H1 (cell line): Measurements from ENCODE around the gene DAO. TPM values are rescaled to one million over a fixed set of nuclear protein-coding genes. Genes with fewer than 3 reads are reported as not detected.

Experiments
- CTCF ChIA-PET: fragments of 300-600 bp; sonication (Branson Sonifier 250); formaldehyde crosslinking; loops from one replicate; lab custom pipeline; 2021; ENCODE audit not compliant: partially characterized antibody; lab: Charles Lee
- POLR2A ChIA-PET: fragments of 300-600 bp; sonication (Branson Sonifier 250); formaldehyde crosslinking; loops from one replicate; lab custom pipeline; 2021; ENCODE audit warnings: inconsistent platforms; ENCODE audit not compliant: partially characterized antibody; lab: Charles Lee
- DNase-seq, 2 experiments: peaks; one replicate each; pipeline versions ENCODE4 v3.0.0 to v3.0.0-alpha.2; 2010 to 2022; ENCODE audit warnings: low spot score in 2 of 2, low read depth in 1 of 2, mixed read lengths in 1 of 2
- FAIRE-seq: peaks from 2 replicates; lab custom pipeline; 2011; peaks lifted over from hg19 to GRCh38; lab: Jason Lieb, UNC
- H2AFZ ChIP-seq: 2 replicates; pipeline ENCODE4 v1.8.1; 2012; ENCODE audit warnings: low read length, inconsistent platforms
- H2AK5ac ChIP-seq: 2 replicates; pipeline ENCODE4 v1.6.1; 2013; ENCODE audit warnings: low read depth, low read length
- H2BK120ac ChIP-seq: replicated peaks from 2 replicates; pipeline ENCODE3; 2013; ENCODE audit warnings: low read depth, low read length, inconsistent platforms
- H2BK12ac ChIP-seq: 2 replicates; pipeline ENCODE4 v1.6.1; 2013; ENCODE audit warnings: low read depth, low read length
- H2BK15ac ChIP-seq: 2 replicates; pipeline ENCODE4 v1.6.1; 2013; ENCODE audit warnings: low read length
- H2BK20ac ChIP-seq: 2 replicates; pipeline ENCODE4 v1.6.1; 2013; ENCODE audit warnings: low read length
- H2BK5ac ChIP-seq: 2 replicates; pipeline ENCODE4 v1.6.1; 2013; ENCODE audit warnings: low read depth, low read length
- H3K14ac ChIP-seq: 2 replicates; pipeline ENCODE4 v1.6.1; 2013; ENCODE audit warnings: inconsistent platforms; ENCODE audit not compliant: insufficient read length
- H3K18ac ChIP-seq: 2 replicates; pipeline ENCODE4 v1.6.1; 2013; ENCODE audit warnings: low read length; ENCODE audit errors: extremely low read depth
- H3K23ac ChIP-seq: 2 replicates; pipeline ENCODE4 v1.6.1; 2013; ENCODE audit warnings: inconsistent platforms; ENCODE audit not compliant: insufficient read length
- H3K23me2 ChIP-seq: 2 replicates; pipeline ENCODE4 v1.6.1; 2013; ENCODE audit warnings: low read depth, low read length
- H3K27ac ChIP-seq: 2 replicates; pipeline ENCODE4 v1.6.1; 2011; ENCODE audit warnings: low read depth, low read length, inconsistent platforms
- H3K27me3 ChIP-seq, 4 experiments: replicated peaks in 1 of 4; 1 replicate in 1 of 4; 2 replicates in 3 of 4; pipeline versions ENCODE4 v1.6.1 to v1.8.1; 2011 to 2013; ENCODE audit warnings: low read length in 3 of 4, mild to moderate bottlenecking in 3 of 4, inconsistent platforms in 2 of 4, mixed read lengths in 2 of 4, moderate library complexity in 1 of 4; ENCODE audit not compliant: control insufficient read depth in 3 of 4, insufficient read depth in 3 of 4; ENCODE audit errors: extremely low read depth in 1 of 4
- H3K36me3 ChIP-seq, 4 experiments: 2 replicates each; pipeline versions ENCODE4 v1.6.1 to v1.8.1; 2011 to 2013; ENCODE audit warnings: mild to moderate bottlenecking in 4 of 4, low read length in 3 of 4, moderate library complexity in 2 of 4, control low read depth in 1 of 4, inconsistent platforms in 1 of 4; ENCODE audit not compliant: insufficient read depth in 4 of 4, control insufficient read depth in 2 of 4
- H3K4ac ChIP-seq: replicated peaks from 2 replicates; pipeline ENCODE3; 2013; ENCODE audit warnings: low read length, low read depth, mixed read lengths, inconsistent platforms; ENCODE audit not compliant: insufficient read length
- H3K4me1 ChIP-seq, 4 experiments: replicated peaks in 1 of 4; 1 replicate in 1 of 4; 2 replicates in 3 of 4; pipeline versions ENCODE4 v1.6.1 to v1.8.1; 2011 to 2013; ENCODE audit warnings: low read length in 3 of 4, inconsistent platforms in 2 of 4, mixed read lengths in 1 of 4; ENCODE audit not compliant: insufficient read depth in 4 of 4, control insufficient read depth in 3 of 4
- H3K4me2 ChIP-seq, 2 experiments: 2 replicates each; pipeline versions ENCODE4 v1.6.1 to v1.8.1; 2011 to 2013; ENCODE audit warnings: low read depth in 2 of 2, low read length in 2 of 2, control low read depth in 1 of 2, inconsistent platforms in 1 of 2, mild to moderate bottlenecking in 1 of 2; ENCODE audit not compliant: insufficient read depth in 1 of 2
- H3K4me3 ChIP-seq, 4 experiments: fragments of 200-600, 300-600 bp in 1 of 4; sonication (generic), shearing (Covaris generic), sonication (Bioruptor Twin) in 1 of 4; 2 replicates each; pipeline versions ENCODE4 v1.5.1 to v1.8.1; 2011 to 2016; ENCODE audit warnings: low read length in 4 of 4, low read depth in 3 of 4, control low read depth in 2 of 4, inconsistent platforms in 2 of 4, mild to moderate bottlenecking in 2 of 4, mixed read lengths in 1 of 4, moderate library complexity in 1 of 4; ENCODE audit not compliant: insufficient read depth in 2 of 4; ENCODE audit errors: extremely low read depth in 1 of 4
- H3K56ac ChIP-seq: replicated peaks from 2 replicates; pipeline ENCODE3; 2013; ENCODE audit warnings: low read depth, mild to moderate bottlenecking, mixed read lengths, low read length, inconsistent platforms; ENCODE audit not compliant: insufficient read length
- H3K79me1 ChIP-seq: 2 replicates; pipeline ENCODE4 v1.6.1; 2013; ENCODE audit warnings: low read depth, low read length, control low read depth
- H3K79me2 ChIP-seq, 2 experiments: 2 replicates each; pipeline versions ENCODE4 v1.6.1 to v1.8.1; 2012 to 2013; ENCODE audit warnings: low read length in 2 of 2, mild to moderate bottlenecking in 2 of 2, inconsistent platforms in 1 of 2; ENCODE audit not compliant: insufficient read depth in 2 of 2, control insufficient read depth in 1 of 2
- H3K9ac ChIP-seq, 4 experiments: replicated peaks in 1 of 4; 1 replicate in 1 of 4; 2 replicates in 3 of 4; pipeline versions ENCODE4 v1.6.1 to v1.8.1; 2011 to 2013; ENCODE audit warnings: low read depth in 3 of 4, low read length in 3 of 4, control low read depth in 2 of 4, mild to moderate bottlenecking in 2 of 4, moderate library complexity in 2 of 4, inconsistent platforms in 1 of 4; ENCODE audit errors: extremely low read depth in 1 of 4
- H3K9me3 ChIP-seq, 2 experiments: 2 replicates each; pipeline versions ENCODE4 v1.6.1 to v1.8.1; 2012 to 2013; ENCODE audit warnings: mild to moderate bottlenecking in 2 of 2, moderate library complexity in 2 of 2, control low read depth in 1 of 2, inconsistent platforms in 1 of 2, low read depth in 1 of 2, low read length in 1 of 2, mixed read lengths in 1 of 2; ENCODE audit not compliant: insufficient read depth in 2 of 2
- H4K20me1 ChIP-seq, 2 experiments: replicated peaks in 1 of 2; 2 replicates each; pipeline versions ENCODE3 to v1.8.1; 2011 to 2013; ENCODE audit warnings: inconsistent platforms in 2 of 2, low read length in 2 of 2, mild to moderate bottlenecking in 1 of 2; ENCODE audit not compliant: insufficient read depth in 2 of 2, control insufficient read depth in 1 of 2
- H4K5ac ChIP-seq: 2 replicates; pipeline ENCODE4 v1.6.1; 2013; ENCODE audit warnings: low read length, low read depth, mixed read lengths, inconsistent platforms; ENCODE audit not compliant: insufficient read length
- H4K8ac ChIP-seq: 2 replicates; pipeline ENCODE4 v1.8.0; 2013; ENCODE audit warnings: mild to moderate bottlenecking, moderate library complexity, low read length, inconsistent platforms; ENCODE audit not compliant: insufficient read depth; ENCODE audit errors: extremely low read depth
- H4K91ac ChIP-seq: replicated peaks from 2 replicates; pipeline ENCODE3; 2013; ENCODE audit warnings: low read length, mixed read lengths, inconsistent platforms; ENCODE audit not compliant: insufficient read length
- ASH2L ChIP-seq: fragments of 200-600, 300-600 bp; sonication (generic); IDR thresholded peaks from one replicate; pipeline ENCODE4 v1.7.1; 2017; ENCODE audit warnings: low read length
- CTBP2 ChIP-seq: IDR thresholded peaks from 2 replicates; pipeline ENCODE4 v1.7.0; 2011; ENCODE audit warnings: borderline replicate concordance, mild to moderate bottlenecking, moderate library complexity, mixed read lengths, low read length; ENCODE audit not compliant: insufficient read depth, insufficient read length
- GTF2F1 ChIP-seq: IDR thresholded peaks from 2 replicates; pipeline ENCODE4 v1.6.1; 2012; ENCODE audit warnings: low read depth, low read length, improper control_type of control experiment, borderline replicate concordance
- PHF8 ChIP-seq: fragments of 200-600 bp; sonication (generic); conservative IDR thresholded peaks from 2 replicates; pipeline ENCODE4 v1.7.1; 2012; ENCODE audit warnings: low read depth, mild to moderate bottlenecking, inconsistent platforms, low read length, moderate library complexity
- POLR2A ChIP-seq, 2 experiments: IDR thresholded peaks; 1 replicate in 1 of 2; 2 replicates in 1 of 2; pipeline ENCODE4 v1.6.1; 2011; ENCODE audit warnings: low read depth in 2 of 2, low read length in 2 of 2, mild to moderate bottlenecking in 2 of 2; ENCODE audit errors: control extremely low read depth in 1 of 2
- POU5F1 ChIP-seq: IDR thresholded peaks from 2 replicates; pipeline ENCODE4 v1.6.1; 2011; ENCODE audit warnings: low read depth, mild to moderate bottlenecking, low read length, moderate library complexity
- SP2 ChIP-seq: IDR thresholded peaks from 2 replicates; pipeline ENCODE4 v1.6.1; 2012; ENCODE audit warnings: mild to moderate bottlenecking, low read length, inconsistent platforms
- TAF7 ChIP-seq: optimal IDR thresholded peaks from 2 replicates; pipeline ENCODE3; 2011; ENCODE audit warnings: low read depth, mild to moderate bottlenecking, inconsistent platforms, low read length, moderate library complexity, borderline replicate concordance
- TEAD4 ChIP-seq: IDR thresholded peaks from 2 replicates; pipeline ENCODE4 v1.6.1; 2012; ENCODE audit warnings: low read depth, low read length, inconsistent platforms, mixed read lengths
- WGBS, 2 experiments: shearing (Covaris generic) in 1 of 2; methylation state at CpG; one replicate each; pipeline versions ENCODE4 v1.1.6 to v1.1.7; 2013 to 2015; ENCODE audit warnings: low lambda C conversion rate in 2 of 2, mixed read lengths in 2 of 2, inconsistent platforms in 1 of 2, low coverage in 1 of 2, missing lambda C conversion rate in 1 of 2; ENCODE audit not compliant: insufficient replicate concordance in 2 of 2, insufficient coverage in 1 of 2, insufficient read length in 1 of 2; ENCODE audit errors: extremely low coverage in 1 of 2, missing lambda C conversion rate in 1 of 2; 5-methylcytosine and 5-hydroxymethylcytosine counted together
- polyA plus RNA-seq, 7 experiments: library from polyadenylated mRNA; depleted of rRNA in 3 of 7; stranded (reverse) in 5 of 7; unstranded in 2 of 7; fragments of >200 nt in 5 of 7; fragments of 200-250 nt in 2 of 7; gene quantifications; 1 replicate in 5 of 7; 2 replicates in 1 of 7; 4 replicates in 1 of 7; pipeline versions ENCODE4 v1.2.1 to v1.2.3, GENCODE V29; 2011 to 2013; ENCODE audit warnings: missing spikeins in 2 of 7, mixed read lengths in 2 of 7
- total RNA-seq: library from RNA; stranded (reverse); fragmentation: NEBNext Ultra II Directional; extraction: Animal tissue kit (Norgen Biotek cat#: 25700); gene quantifications from 2 replicates; pipeline ENCODE4 v1.2.1, GENCODE V29; 2021
- TF ChIP-seq, protein P1 (sequence below): IDR thresholded peaks from 2 replicates; pipeline ENCODE4 v1.6.1; 2012; ENCODE audit warnings: low read length, inconsistent platforms

The DAO gene
- total and polyA plus RNA-seq, 2 of the 8 experiments (the other 6 are each of a cell fraction or from before 2014, with no cell fraction given) = not detected

DNA sequence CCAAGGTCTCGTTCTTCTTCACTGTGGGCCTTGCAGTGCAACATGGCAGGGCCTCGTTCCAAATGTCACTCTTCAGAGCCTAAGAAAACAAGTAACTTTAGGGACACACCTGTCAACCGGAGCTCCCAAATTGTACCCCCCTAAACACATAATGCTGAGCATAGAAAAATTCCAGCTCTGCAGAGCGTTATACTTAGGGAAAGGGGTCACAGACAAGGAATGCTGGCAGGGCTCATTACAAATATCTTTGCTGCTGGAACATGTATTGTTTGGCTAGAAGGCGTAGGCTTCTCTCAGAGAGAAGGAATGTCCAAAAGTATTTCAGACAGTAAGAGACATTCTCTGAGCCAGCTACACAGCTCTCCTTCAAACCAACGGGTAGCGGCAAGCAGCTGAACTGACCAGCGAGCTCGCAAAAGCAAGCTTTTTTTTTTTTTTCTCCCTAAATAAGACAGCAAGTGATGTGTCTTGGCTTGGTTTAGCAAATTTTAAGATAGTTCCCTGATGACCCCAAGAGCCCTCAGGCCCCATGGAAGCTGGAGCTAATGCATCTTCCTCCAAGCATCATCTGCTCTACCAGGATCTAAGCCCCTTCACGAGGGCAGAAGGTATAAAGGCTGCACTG lies 47.0 kb upstream of the DAO start:
- Histone ChIP-seq H3K79me2 (no peaks in the 10 kb centered on the region), H4K8ac (no peak overlapping the region), H3K27ac (no peak overlapping the region), H3K4ac (no peak overlapping the region), H3K79me1 (0 out of 2 replicates have a peak, but pooled peaks cover 2% of the 10 kb centered on the region), H3K36me3 (peaks cover 0 to 5% (median 0%) of the 10 kb centered on the region in 4 experiments; a peak in 2 of 8 replicates), H2AFZ (no peak overlapping the region), H3K27me3 (no peaks in the 10 kb centered on the region), H3K4me3 (no peak overlapping the region), H4K5ac (no peak overlapping the region), H2BK5ac (no peak overlapping the region), H3K14ac (no peak overlapping the region), H3K4me2 (no peak overlapping the region), H3K23ac (no peak overlapping the region), H4K20me1 (peaks cover 0 to 2% of the 10 kb centered on the region in 2 experiments), H2BK20ac (no peak overlapping the region), H2BK120ac (no peak overlapping the region), H2BK12ac (no peak overlapping the region), H2BK15ac (no peak overlapping the region), H3K18ac (no peak overlapping the region), H3K4me1 (peaks cover 0 to under 1% (median 0%) of the 10 kb centered on the region in 4 experiments; a peak in 2 of 7 replicates), H3K56ac (no peak overlapping the region), H3K9ac (no peak overlapping the region), H3K23me2 (no peaks in the 10 kb centered on the region), H3K9me3 (no peaks in the 10 kb centered on the region), H4K91ac (no peak overlapping the region), H2AK5ac (no peak overlapping the region)
- WGBS, 2 experiments = 92% methylated on average over 10 of the region's 10 CpGs; no CpG with 5 or more reads in 1 of the 2 experiments
- ChIA-PET CTCF (interaction anchor here (0.5 to 1.2 kb wide), 5 partner anchors 14 to 263 kb away, joined by 3 to 6 read pairs (median 4); no protein-coding TSS in a partner anchor), POLR2A (interaction anchor here (0.8 to 1.6 kb wide), 3 partner anchors 9 to 17 kb away, joined by 3 to 5 read pairs (median 4); no protein-coding TSS in a partner anchor)
- FAIRE-seq (no peak), DNase-seq (no peak)
- TF ChIP-seq PHF8 (no peak), TAF7 (no peak), CTBP2 (no peak), TEAD4 (no peak), GTF2F1 (no peak), SP2 (no peak), POLR2A (IDR thresholded peaks at IDR 0.05; ENCODE audit: control extremely low read depth in 1 of 2, low read depth in 2 of 2, low read length in 2 of 2) (no peak), ASH2L (no peak), POU5F1 (no peak)
- TF ChIP-seq, protein P1, sequence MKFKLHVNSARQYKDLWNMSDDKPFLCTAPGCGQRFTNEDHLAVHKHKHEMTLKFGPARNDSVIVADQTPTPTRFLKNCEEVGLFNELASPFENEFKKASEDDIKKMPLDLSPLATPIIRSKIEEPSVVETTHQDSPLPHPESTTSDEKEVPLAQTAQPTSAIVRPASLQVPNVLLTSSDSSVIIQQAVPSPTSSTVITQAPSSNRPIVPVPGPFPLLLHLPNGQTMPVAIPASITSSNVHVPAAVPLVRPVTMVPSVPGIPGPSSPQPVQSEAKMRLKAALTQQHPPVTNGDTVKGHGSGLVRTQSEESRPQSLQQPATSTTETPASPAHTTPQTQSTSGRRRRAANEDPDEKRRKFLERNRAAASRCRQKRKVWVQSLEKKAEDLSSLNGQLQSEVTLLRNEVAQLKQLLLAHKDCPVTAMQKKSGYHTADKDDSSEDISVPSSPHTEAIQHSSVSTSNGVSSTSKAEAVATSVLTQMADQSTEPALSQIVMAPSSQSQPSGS = no peak
